SK-N-SH (cell line): ENCODE data around the gene WWP2. TPM values are rescaled to one million over a fixed set of nuclear protein-coding genes. Genes with fewer than 3 reads are reported as not detected.

Source experiments
- CTCF ChIA-PET: fragments of 300-600, 350-600 bp; formaldehyde crosslinking; extraction: SDS; loops from one replicate; lab custom pipeline; 2021; lab: Yijun Ruan, JAX
- POLR2A ChIA-PET: fragments of 350-600 bp; sonication (Branson Sonifier 250); formaldehyde crosslinking; extraction: SDS; loops from one replicate; lab custom pipeline; 2020; ENCODE audit warnings: antibody characterized with exemption, inconsistent platforms; lab: Yijun Ruan, JAX
- DNase-seq: peaks from one replicate; pipeline ENCODE4 v3.0.0; 2012
- H2AFZ ChIP-seq: fragments of 200-600 bp; sonication (generic); 2 replicates; pipeline ENCODE4 v1.8.1; 2016; ENCODE audit warnings: antibody characterized with exemption, mild to moderate bottlenecking, low read depth
- H3F3A ChIP-seq: fragments of 200-600 bp; sonication (generic); replicated peaks from 2 replicates; pipeline ENCODE3; 2016; ENCODE audit warnings: antibody characterized with exemption, mild to moderate bottlenecking; ENCODE audit not compliant: insufficient read depth
- H3K27ac ChIP-seq, 2 experiments: fragments of 200-500 bp in 1 of 2; fragments of 200-600 bp in 1 of 2; sonication (Bioruptor generic) in 1 of 2; sonication (generic), shearing (Covaris generic) in 1 of 2; 2 replicates each; pipeline versions ENCODE4 v1.5.1 to v1.6.1; 2014 to 2016; ENCODE audit warnings: low read depth in 2 of 2, inconsistent platforms in 1 of 2, low read length in 1 of 2, mild to moderate bottlenecking in 1 of 2, mixed read lengths in 1 of 2
- H3K27me3 ChIP-seq: fragments of 200-600 bp; sonication (generic), shearing (Covaris generic); 2 replicates; pipeline ENCODE4 v1.6.1; 2016; ENCODE audit warnings: mixed run types; ENCODE audit not compliant: insufficient read depth
- H3K36me3 ChIP-seq, 2 experiments: fragments of 200-500 bp in 1 of 2; fragments of 200-600 bp in 1 of 2; sonication (Bioruptor generic) in 1 of 2; sonication (generic) in 1 of 2; replicated peaks in 1 of 2; 2 replicates each; pipeline versions ENCODE3 to v1.5.1; 2014 to 2016; ENCODE audit warnings: low read length in 1 of 2, mild to moderate bottlenecking in 1 of 2; ENCODE audit not compliant: insufficient read depth in 2 of 2, control insufficient read depth in 1 of 2
- H3K4me1 ChIP-seq, 2 experiments: fragments of 200-500 bp in 1 of 2; fragments of 200-600 bp in 1 of 2; sonication (Bioruptor generic) in 1 of 2; sonication (generic), shearing (Covaris generic) in 1 of 2; 2 replicates each; pipeline versions ENCODE4 v1.5.1 to v1.6.1; 2014 to 2016; ENCODE audit warnings: low read depth in 1 of 2, low read length in 1 of 2, mixed run types in 1 of 2; ENCODE audit not compliant: insufficient read depth in 2 of 2, control insufficient read depth in 1 of 2
- H3K4me2 ChIP-seq: fragments of 200-600 bp; sonication (generic), shearing (Covaris generic); 2 replicates; pipeline ENCODE4 v1.6.1; 2017; ENCODE audit warnings: mixed run types
- H3K4me3 ChIP-seq, 2 experiments: fragments of 200-500 bp in 1 of 2; fragments of 200-600 bp in 1 of 2; sonication (Bioruptor generic) in 1 of 2; sonication (generic), shearing (Covaris generic) in 1 of 2; 2 replicates each; pipeline versions ENCODE4 v1.5.1 to v1.8.1; 2014 to 2016; ENCODE audit warnings: low read depth in 2 of 2, inconsistent platforms in 1 of 2, low read length in 1 of 2, mild to moderate bottlenecking in 1 of 2, mixed read lengths in 1 of 2, moderate library complexity in 1 of 2
- H3K79me2 ChIP-seq: fragments of 200-600 bp; sonication (generic); 2 replicates; pipeline ENCODE4 v1.8.1; 2017; ENCODE audit warnings: mild to moderate bottlenecking; ENCODE audit not compliant: insufficient read depth
- H3K9ac ChIP-seq: fragments of 200-600 bp; sonication (generic); 2 replicates; pipeline ENCODE4 v1.6.1; 2017; ENCODE audit warnings: mixed run types
- H3K9me2 ChIP-seq: fragments of 200-600 bp; sonication (generic); 2 replicates; pipeline ENCODE4 v1.6.1; 2017; ENCODE audit warnings: mixed run types
- H3K9me3 ChIP-seq: fragments of 200-600 bp; sonication (generic); 2 replicates; pipeline ENCODE4 v1.6.1; 2017; ENCODE audit warnings: mixed run types, mild to moderate bottlenecking, moderate library complexity
- H4K20me1 ChIP-seq: fragments of 200-600 bp; sonication (generic); 2 replicates; pipeline ENCODE4 v1.6.1; 2017; ENCODE audit warnings: mild to moderate bottlenecking, mixed run types; ENCODE audit not compliant: insufficient read depth
- ELF1 ChIP-seq: IDR thresholded peaks from 2 replicates; pipeline ENCODE4 v1.4.0; 2012
- EP300 ChIP-seq, 2 experiments: IDR thresholded peaks; 2 replicates each; pipeline versions ENCODE4 v1.4.0 to v1.6.1; 2012; ENCODE audit warnings: borderline replicate concordance in 1 of 2, low read depth in 1 of 2, low read length in 1 of 2
- EZH2phosphoT487 ChIP-seq: fragments of 200-600 bp; sonication (generic); IDR thresholded peaks from 2 replicates; pipeline ENCODE4 v1.6.1; 2017; ENCODE audit warnings: low read depth, mixed run types, mild to moderate bottlenecking, antibody characterized with exemption, moderate library complexity, borderline replicate concordance
- FOXM1 ChIP-seq: IDR thresholded peaks from 2 replicates; pipeline ENCODE4 v1.4.0; 2012; ENCODE audit warnings: low read depth, mild to moderate bottlenecking
- GABPA ChIP-seq: IDR thresholded peaks from 2 replicates; pipeline ENCODE4 v1.4.0; 2012; ENCODE audit warnings: low read depth, mild to moderate bottlenecking
- JUND ChIP-seq: IDR thresholded peaks from 2 replicates; pipeline ENCODE4 v1.4.0; 2012
- MXI1 ChIP-seq: IDR thresholded peaks from 2 replicates; pipeline ENCODE4 v1.6.1; 2012; ENCODE audit warnings: mild to moderate bottlenecking, low read depth, low read length, improper control_type of control experiment
- NRF1 ChIP-seq: IDR thresholded peaks from 2 replicates; pipeline ENCODE4 v1.6.1; 2012; ENCODE audit warnings: low read depth, mild to moderate bottlenecking, low read length
- POLR2AphosphoS5 ChIP-seq: IDR thresholded peaks from 2 replicates; pipeline ENCODE4 v1.6.1; 2012; ENCODE audit warnings: low read depth, low read length
- RAD21 ChIP-seq: IDR thresholded peaks from 2 replicates; pipeline ENCODE4 v1.6.1; 2012; ENCODE audit warnings: mild to moderate bottlenecking, low read length
- RCOR1 ChIP-seq: fragments of 150-350 bp; IDR thresholded peaks from 2 replicates; pipeline ENCODE4 v1.6.1; 2017; ENCODE audit warnings: antibody characterized with exemption, low read length
- TAF1 ChIP-seq: IDR thresholded peaks from 2 replicates; pipeline ENCODE4 v1.6.1; 2012; ENCODE audit warnings: low read depth, mild to moderate bottlenecking, low read length, moderate library complexity, borderline replicate concordance
- TCF12 ChIP-seq: IDR thresholded peaks from 2 replicates; pipeline ENCODE4 v1.4.0; 2012
- whole genome bisulfite sequencing: methylation state at CpG from one replicate; pipeline ENCODE4 v1.1.6; 2017; ENCODE audit warnings: low lambda C conversion rate; 5-methylcytosine and 5-hydroxymethylcytosine counted together
- polyA plus RNA-seq, 3 experiments: library from polyadenylated mRNA; depleted of rRNA; stranded (reverse); fragments of >200 nt; gene quantifications; 2 replicates each; pipeline ENCODE4 v1.2.3, GENCODE V29; 2012
- TF ChIP-seq, protein P1 (sequence below): IDR thresholded peaks from 2 replicates; pipeline ENCODE4 v1.4.0; 2012; ENCODE audit warnings: low read depth, borderline replicate concordance
- TF ChIP-seq, protein P2 (sequence below): IDR thresholded peaks from 2 replicates; pipeline ENCODE4 v1.6.1; 2012; ENCODE audit warnings: mild to moderate bottlenecking, low read depth, low read length, moderate library complexity
- TF ChIP-seq, protein P3 (sequence below): IDR thresholded peaks from 2 replicates; pipeline ENCODE4; 2012
- TF ChIP-seq, protein P4 (sequence below): fragments of 200-600 bp; sonication (generic); IDR thresholded peaks from 2 replicates; pipeline ENCODE4 v1.6.1; 2017; ENCODE audit warnings: antibody characterized with exemption, mild to moderate bottlenecking, moderate library complexity

The WWP2 gene
- polyA plus RNA-seq, 1 of the 3 experiments (the other 2 are of a cell fraction): 13.3 TPM

DNA sequence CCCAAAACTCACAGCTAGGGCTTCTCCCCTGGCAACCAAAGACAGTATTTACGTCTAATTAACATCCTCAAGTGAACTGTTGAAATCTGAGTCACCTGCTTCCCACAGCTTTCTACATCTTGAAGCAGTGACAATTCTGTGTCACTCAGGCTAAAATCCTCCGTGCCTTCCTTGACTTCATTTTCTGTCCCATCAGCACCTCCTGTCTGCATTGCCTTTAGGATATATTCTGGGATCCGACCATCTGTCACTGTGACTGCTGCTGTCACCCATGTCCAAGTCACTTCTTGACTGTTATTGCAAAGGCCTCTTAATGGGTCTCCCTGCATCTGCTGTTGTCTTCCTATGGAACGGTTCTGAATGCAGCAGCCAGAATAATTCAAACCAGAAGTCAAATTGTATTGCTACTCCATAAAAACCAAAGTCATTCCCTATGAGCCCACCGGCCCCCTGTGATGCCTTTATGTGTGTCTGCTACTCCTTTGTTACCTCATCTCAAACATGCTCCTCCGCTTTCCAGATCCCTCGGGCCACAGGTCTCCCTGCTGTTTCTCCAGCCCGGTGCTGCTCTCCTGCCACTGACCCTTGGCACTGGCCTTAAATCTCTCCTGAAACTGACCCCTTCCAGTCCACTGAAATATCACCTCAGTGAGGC lies 56.9 kb downstream of the WWP2 start:
- no peaks in the 10 kb centered on the region for H3K79me2 ChIP-seq
- peaks cover 0 to 11% of the 10 kb centered on the region in 2 experiments for H3K36me3 ChIP-seq
- WGBS: 89% methylated on average over 8 of the region's 8 CpGs
- no peaks in the 10 kb centered on the region for H3K9me3 ChIP-seq
- peak; percentile 21 for DNase-seq
- H3K4me3 ChIP-seq: no peak overlapping the region
- no peaks in the 10 kb centered on the region for H4K20me1 ChIP-seq
- CTCF ChIA-PET: interaction anchor here (0.7 to 1.8 kb wide), 2 partner anchors 9 to 22 kb away, joined by 3 to 5 read pairs; no protein-coding TSS in a partner anchor
- H3F3A ChIP-seq: no peaks in the 10 kb centered on the region
- peaks cover 7 to 15% of the 10 kb centered on the region in 2 experiments; a peak in 3 of 4 replicates for H3K4me1 ChIP-seq
- H3K27ac ChIP-seq: no peak overlapping the region; a peak in 1 of 4 replicates
- POLR2A ChIA-PET: no interaction called here
- no peaks in the 10 kb centered on the region for H3K27me3 ChIP-seq
- TF ChIP-seq, protein P1, sequence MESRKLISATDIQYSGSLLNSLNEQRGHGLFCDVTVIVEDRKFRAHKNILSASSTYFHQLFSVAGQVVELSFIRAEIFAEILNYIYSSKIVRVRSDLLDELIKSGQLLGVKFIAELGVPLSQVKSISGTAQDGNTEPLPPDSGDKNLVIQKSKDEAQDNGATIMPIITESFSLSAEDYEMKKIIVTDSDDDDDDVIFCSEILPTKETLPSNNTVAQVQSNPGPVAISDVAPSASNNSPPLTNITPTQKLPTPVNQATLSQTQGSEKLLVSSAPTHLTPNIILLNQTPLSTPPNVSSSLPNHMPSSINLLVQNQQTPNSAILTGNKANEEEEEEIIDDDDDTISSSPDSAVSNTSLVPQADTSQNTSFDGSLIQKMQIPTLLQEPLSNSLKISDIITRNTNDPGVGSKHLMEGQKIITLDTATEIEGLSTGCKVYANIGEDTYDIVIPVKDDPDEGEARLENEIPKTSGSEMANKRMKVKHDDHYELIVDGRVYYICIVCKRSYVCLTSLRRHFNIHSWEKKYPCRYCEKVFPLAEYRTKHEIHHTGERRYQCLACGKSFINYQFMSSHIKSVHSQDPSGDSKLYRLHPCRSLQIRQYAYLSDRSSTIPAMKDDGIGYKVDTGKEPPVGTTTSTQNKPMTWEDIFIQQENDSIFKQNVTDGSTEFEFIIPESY: no peak
- TF ChIP-seq EP300 (IDR thresholded peaks at IDR 0.05; ENCODE audit: borderline replicate concordance in 1 of 2, low read depth in 1 of 2, low read length in 1 of 2): 0 out of 4 replicates have a peak, but pooled peaks of 1 of the 2 experiments have one; percentile 9
- TF ChIP-seq, protein P2, sequence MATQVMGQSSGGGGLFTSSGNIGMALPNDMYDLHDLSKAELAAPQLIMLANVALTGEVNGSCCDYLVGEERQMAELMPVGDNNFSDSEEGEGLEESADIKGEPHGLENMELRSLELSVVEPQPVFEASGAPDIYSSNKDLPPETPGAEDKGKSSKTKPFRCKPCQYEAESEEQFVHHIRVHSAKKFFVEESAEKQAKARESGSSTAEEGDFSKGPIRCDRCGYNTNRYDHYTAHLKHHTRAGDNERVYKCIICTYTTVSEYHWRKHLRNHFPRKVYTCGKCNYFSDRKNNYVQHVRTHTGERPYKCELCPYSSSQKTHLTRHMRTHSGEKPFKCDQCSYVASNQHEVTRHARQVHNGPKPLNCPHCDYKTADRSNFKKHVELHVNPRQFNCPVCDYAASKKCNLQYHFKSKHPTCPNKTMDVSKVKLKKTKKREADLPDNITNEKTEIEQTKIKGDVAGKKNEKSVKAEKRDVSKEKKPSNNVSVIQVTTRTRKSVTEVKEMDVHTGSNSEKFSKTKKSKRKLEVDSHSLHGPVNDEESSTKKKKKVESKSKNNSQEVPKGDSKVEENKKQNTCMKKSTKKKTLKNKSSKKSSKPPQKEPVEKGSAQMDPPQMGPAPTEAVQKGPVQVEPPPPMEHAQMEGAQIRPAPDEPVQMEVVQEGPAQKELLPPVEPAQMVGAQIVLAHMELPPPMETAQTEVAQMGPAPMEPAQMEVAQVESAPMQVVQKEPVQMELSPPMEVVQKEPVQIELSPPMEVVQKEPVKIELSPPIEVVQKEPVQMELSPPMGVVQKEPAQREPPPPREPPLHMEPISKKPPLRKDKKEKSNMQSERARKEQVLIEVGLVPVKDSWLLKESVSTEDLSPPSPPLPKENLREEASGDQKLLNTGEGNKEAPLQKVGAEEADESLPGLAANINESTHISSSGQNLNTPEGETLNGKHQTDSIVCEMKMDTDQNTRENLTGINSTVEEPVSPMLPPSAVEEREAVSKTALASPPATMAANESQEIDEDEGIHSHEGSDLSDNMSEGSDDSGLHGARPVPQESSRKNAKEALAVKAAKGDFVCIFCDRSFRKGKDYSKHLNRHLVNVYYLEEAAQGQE: no peak
- TF ChIP-seq ELF1: no peak
- TF ChIP-seq JUND: no peak
- no peaks in the 10 kb centered on the region for H3K9me2 ChIP-seq
- H3K4me2 ChIP-seq: no peak overlapping the region
- no peak overlapping the region for H3K9ac ChIP-seq
- H2AFZ ChIP-seq: no peak overlapping the region

DNA sequence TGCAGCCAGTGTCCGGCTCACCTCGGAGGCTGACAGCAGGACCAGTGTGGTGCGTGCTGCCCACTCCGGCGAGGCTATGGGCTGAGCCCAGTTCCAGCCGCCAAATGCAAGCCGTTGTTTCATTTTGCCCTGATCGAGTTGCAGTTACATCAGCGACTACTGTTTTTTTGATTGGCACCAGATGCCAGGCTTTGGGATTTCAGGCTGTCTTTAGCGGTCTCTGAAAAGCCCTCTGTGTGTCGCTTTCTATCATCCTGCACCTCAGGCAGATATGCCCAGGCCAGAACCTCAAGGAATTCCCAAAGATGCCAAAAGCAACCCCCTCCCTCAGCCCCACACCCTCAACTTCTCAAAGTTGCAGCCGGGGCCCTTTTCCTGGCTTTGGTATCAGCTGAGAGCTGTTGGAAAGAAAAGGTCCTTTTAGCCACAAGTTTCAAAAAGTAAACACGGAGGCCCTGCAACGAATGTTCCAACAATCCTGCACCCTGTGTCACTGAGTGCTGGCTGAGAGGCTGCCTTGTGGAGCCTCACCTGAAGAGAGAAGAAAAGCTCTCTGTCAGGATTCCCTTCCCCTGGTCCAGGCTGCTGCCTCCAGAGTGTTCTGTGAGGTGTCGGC lies 58.9 kb downstream of the WWP2 start:
- Histone ChIP-seq H4K20me1 (no peaks in the 10 kb centered on the region), H3K27ac (peak overlapping the region; percentile 9 to 33; a peak in 3 of 4 replicates), H3K36me3 (peaks cover 0 to 6% of the 10 kb centered on the region in 2 experiments), H2AFZ (peak overlapping the region; percentile 20; the same call in 1 of the 2 replicates), H3K4me1 (peaks cover 7 to 17% of the 10 kb centered on the region in 2 experiments; a peak in 3 of 4 replicates), H3K27me3 (no peaks in the 10 kb centered on the region), H3K79me2 (no peaks in the 10 kb centered on the region), H3K9me2 (no peaks in the 10 kb centered on the region), H3K9me3 (no peaks in the 10 kb centered on the region), H3F3A (no peaks in the 10 kb centered on the region), H3K4me3 (no peak overlapping the region), H3K9ac (no peak overlapping the region), H3K4me2 (peak overlapping the region; percentile 65)
- WGBS: 49% methylated on average over 13 of the region's 15 CpGs
- POLR2A ChIA-PET: no interaction called here
- CTCF ChIA-PET: interaction anchor here (0.8 to 2.1 kb wide), 2 partner anchors 66 to 109 kb away, joined by 3 to 4 read pairs; partner anchors contain the start of gene NOB1
- peak; percentile 73 for DNase-seq
- TF ChIP-seq FOXM1 (no peak), TAF1 (peak; percentile 30; the same call in 1 of the 2 replicates), POLR2AphosphoS5 (peak; percentile 37; the same call in 1 of the 2 replicates), NRF1 (no peak), TCF12 (peak; percentile 79), GABPA (no peak), ELF1 (no peak), RCOR1 (0 out of 2 replicates have a peak, but pooled peaks have one; percentile 19), MXI1 (peak; percentile 46; the same call in 1 of the 2 replicates), RAD21 (peak; percentile 20; the same call in 1 of the 2 replicates), EP300 (IDR thresholded peaks at IDR 0.05; ENCODE audit: borderline replicate concordance in 1 of 2, low read depth in 1 of 2, low read length in 1 of 2) (0 out of 4 replicates have a peak, but pooled peaks of 1 of the 2 experiments have one; percentile 16), EZH2phosphoT487 (no peak)
- TF ChIP-seq, protein P3, sequence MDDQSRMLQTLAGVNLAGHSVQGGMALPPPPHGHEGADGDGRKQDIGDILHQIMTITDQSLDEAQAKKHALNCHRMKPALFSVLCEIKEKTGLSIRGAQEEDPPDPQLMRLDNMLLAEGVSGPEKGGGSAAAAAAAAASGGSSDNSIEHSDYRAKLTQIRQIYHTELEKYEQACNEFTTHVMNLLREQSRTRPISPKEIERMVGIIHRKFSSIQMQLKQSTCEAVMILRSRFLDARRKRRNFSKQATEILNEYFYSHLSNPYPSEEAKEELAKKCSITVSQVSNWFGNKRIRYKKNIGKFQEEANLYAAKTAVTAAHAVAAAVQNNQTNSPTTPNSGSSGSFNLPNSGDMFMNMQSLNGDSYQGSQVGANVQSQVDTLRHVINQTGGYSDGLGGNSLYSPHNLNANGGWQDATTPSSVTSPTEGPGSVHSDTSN: peak; percentile 88
- TF ChIP-seq, protein P4, sequence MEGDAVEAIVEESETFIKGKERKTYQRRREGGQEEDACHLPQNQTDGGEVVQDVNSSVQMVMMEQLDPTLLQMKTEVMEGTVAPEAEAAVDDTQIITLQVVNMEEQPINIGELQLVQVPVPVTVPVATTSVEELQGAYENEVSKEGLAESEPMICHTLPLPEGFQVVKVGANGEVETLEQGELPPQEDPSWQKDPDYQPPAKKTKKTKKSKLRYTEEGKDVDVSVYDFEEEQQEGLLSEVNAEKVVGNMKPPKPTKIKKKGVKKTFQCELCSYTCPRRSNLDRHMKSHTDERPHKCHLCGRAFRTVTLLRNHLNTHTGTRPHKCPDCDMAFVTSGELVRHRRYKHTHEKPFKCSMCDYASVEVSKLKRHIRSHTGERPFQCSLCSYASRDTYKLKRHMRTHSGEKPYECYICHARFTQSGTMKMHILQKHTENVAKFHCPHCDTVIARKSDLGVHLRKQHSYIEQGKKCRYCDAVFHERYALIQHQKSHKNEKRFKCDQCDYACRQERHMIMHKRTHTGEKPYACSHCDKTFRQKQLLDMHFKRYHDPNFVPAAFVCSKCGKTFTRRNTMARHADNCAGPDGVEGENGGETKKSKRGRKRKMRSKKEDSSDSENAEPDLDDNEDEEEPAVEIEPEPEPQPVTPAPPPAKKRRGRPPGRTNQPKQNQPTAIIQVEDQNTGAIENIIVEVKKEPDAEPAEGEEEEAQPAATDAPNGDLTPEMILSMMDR: no peak
